ENCODE measurements around the gene LRRC61.

The LRRC61 gene

DNA sequence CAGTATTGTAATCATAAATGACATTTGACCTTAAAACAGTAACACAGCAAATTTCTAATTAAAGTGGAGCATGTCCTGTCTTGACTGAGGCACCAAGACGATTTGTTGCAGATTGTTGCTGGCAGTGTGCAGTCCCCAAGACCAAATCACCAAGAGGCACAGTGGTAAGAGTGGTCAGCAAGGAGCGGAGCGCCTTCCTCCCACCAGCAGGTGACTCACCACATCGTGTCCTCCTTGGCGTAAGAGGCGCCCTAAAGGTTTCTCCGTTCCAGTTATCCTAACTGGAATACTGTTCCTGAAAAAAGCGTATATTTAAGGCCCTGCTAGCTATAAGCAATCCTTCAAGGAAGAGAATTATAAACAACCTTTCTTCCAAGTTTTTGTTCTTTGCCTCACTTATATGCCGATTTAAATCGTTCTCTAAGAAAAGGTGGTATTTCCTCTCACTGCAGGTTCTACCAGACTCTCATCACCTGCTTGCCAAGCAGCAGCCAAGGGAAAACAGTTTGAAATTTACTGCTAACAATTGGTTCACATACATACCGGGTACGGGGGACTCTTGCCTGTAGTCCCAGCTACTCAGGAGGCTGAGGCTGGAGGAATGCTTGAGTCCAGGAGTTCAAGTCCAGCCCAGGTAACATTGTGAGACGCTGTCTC lies 34.7 kb downstream of the LRRC61 start:
- no peak for DNase-seq

DNA sequence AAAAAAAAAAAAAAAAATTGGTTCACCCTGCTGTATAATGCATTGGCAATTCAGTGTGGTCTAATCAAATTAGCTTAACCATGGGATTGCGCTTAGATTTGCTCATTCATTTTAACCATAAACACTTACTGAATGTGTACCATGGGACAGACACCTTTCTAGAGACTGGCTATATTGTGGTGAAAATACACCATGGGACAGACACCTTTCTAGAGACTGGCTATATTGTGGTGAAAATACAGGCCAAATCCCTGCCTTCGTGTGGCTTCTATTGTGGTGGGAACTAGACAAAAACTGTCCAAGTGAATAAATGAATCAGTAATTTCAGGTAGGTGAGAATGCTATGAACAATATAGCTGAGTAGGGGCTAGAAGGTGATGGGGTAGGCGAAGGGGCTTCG lies 35.3 kb downstream of the LRRC61 start:
- DNase-seq = no peak

DNA sequence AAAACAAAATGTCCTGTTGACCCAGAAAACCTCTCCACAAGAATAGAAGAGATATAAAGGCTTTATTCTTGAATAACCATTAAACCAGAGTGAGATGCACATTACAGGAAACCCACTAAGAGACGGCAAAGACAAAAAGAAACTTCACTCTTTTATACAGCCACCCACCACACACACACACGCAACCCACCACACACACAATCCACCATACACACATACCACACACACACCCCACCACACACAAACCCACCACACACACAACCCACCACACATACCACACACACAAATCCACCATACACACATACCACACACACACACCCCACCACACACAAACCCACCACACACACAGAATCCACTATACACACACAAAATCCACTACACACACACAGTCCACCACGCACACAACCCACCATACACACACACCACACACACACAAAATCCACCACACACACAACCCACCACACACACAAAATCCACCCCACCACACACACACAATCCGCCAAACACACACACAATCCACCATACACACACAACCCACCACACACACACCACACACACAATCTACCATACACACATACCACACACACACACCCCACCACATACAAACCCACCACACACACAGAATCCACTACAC lies 36.0 kb downstream of the LRRC61 start:
- no peak for DNase-seq

DNA sequence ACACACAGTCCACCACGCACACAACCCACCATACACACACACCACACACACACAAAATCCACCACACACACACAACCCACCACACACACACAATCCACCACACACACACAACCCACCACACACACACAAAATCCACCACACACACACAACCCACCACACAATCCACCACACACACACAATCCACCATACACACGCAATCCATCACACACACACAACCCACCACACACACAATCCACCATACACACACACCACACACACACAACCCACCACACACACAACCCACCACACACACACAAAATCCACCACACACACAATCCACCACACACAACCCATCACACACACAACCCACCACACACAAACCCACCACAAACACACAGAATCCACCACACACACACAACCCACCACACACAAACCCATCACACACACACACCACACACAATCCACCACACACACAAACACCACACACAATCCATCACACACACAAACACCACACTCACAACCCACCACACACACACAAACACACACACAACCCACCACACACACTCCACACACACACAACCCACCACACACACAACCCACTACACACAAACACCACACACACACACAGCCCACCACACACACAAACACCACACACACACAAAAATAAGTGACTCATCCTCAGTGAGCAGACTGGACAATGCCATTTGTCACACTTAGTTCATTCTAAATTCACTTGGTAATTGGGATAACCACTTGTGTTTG lies 36.6 kb downstream of the LRRC61 start:
- DNase-seq = no peak

DNA sequence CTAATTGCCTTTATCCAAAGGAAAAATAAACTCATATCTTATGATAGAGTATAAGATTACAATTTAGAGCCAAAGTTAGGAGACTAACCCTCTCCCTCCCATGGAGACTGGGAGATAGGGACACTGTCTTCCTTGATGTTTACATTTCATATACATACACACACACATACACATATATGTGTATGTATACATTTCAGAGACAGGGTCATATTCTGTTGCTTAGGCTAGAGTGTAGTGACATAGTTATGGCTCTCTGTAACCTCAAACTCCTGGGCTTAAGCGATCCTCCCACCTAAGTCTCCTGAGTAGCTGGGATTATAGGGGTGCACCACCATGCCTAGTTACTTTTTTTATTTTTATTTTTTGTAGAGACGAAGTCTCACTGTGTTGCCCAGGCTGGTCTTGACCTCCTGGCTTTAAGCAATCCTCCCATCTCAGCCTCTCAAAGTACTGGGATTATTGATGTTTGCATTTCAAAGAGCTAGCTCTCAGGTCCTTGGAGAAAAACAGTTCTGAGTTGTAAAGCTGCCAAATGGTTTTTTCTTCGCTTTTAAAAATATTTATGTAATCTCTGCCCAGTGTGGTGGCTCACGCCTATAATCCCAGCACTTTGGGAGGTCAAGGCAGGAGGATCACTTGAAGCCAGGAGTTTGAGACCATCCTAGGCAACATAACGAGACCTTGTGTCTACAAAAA lies 37.4 kb downstream of the LRRC61 start:
- DNase-seq = no peak

DNA sequence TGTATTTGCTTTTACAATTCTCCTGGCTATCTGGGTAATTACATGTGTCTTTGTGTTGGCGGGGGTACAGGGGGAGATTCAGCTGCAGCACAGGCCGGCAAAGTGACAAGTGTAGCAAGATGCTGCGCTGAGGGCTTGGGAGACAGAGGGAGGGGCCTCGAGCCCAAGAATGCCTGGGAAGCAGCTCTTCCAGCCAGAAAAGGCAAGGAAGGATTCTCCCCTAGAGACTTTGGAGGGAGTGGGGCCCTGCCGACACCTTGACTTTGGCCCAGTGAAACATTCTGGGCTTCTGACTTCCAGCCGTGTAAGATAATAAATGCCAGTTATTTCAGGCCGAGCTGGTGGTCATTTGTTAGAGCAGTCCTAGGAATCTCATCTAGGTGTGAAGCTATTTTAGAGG lies 38.2 kb downstream of the LRRC61 start:
- DNase-seq = no peak

DNA sequence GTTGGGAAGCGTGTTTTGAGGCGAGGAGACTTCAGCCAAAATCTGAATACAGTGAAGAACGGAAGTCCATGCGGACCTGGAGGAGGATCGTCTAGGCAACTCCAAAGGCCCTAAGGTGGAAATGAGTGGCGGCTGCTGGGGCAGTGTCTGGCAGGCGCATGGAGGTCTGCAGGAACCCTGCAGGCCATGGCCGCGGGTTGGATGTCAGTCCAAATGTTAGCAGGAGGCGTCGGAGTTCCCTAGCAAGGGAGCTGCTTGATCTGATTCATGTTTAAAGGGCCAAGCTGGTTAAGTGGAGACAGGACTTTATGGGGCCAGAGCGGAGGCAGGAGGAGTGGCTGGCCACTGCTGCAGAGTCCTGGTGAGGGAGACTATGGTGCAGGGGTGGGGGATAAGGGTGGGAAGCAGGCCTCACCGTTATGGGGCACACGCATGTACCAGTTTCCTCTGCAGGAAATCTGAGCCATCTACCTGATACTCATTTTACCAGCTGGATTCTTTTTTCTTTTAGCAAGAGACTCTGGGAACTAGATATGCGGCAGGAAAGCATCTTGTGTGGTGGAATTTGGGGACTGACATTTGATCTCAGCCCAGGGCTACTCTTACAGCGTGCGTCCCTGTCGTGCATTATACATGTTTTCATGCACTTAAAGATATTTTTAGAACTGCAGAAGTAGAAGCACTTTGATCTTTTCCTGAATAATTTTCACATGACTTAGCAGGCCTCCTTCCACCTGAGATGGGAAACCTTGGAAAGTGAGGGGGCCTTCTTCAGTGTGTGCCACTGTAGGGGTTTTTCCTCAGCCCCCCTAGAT lies 38.9 kb downstream of the LRRC61 start:
- no peak for DNase-seq

DNA sequence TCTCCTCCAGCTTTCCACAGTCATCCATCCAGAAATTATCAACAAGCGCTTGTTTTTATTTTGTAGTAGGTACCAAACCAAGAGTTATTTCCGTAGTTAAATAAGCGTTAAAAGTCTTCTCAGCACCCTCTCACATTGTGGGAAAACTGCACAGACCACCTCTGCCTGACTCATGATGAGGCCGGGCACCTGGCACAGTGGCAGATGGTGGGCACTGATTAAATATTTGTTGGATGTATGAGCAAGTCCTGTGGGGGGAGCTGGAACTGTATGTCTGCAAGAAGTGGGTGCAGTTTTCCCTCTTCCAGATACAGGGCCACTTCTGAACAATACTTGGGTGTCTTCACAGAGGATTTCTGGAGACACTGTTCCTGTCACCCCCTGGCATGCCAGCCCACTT lies 40.2 kb downstream of the LRRC61 start:
- DNase-seq = no peak

DNA sequence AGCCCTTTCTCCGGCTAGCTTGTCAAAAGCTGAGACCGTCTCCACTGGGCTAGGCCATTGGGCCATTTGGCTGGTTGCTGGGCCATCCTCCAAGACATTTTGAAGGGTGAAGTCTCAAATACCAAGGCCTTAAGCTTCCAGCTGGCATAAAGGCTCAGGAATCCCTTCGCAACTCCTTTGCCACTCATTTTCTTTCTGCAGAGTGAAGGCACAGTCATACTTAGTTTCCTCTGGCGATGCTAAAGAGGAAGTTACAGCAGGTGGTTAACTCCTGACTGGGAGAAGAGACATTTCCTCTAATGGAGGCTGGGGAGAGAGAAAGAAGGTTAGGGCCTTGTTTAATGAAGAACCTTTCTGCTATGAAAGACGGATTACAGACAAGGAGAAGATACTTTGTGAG lies 40.7 kb downstream of the LRRC61 start:
- DNase-seq = no peak

DNA sequence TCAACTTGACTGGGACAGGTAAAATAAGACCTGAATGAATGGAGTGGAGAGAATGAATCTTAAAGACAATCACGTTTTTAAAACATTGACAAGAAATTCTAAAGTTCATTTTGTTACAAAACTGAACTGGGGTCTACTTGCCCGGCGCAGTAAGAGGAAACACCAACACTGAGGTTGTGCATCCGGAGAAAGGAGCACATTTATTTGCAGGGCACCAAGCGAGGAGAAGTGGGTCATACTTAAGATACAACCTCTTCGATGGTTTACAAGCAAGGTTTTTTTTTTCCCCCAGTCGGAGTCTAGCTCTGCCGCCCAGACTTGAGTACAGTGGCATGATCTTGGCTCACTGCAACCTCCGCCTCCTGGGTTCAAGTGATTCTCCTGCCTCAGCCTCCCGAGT lies 42.0 kb downstream of the LRRC61 start:
- no peak for DNase-seq

DNA sequence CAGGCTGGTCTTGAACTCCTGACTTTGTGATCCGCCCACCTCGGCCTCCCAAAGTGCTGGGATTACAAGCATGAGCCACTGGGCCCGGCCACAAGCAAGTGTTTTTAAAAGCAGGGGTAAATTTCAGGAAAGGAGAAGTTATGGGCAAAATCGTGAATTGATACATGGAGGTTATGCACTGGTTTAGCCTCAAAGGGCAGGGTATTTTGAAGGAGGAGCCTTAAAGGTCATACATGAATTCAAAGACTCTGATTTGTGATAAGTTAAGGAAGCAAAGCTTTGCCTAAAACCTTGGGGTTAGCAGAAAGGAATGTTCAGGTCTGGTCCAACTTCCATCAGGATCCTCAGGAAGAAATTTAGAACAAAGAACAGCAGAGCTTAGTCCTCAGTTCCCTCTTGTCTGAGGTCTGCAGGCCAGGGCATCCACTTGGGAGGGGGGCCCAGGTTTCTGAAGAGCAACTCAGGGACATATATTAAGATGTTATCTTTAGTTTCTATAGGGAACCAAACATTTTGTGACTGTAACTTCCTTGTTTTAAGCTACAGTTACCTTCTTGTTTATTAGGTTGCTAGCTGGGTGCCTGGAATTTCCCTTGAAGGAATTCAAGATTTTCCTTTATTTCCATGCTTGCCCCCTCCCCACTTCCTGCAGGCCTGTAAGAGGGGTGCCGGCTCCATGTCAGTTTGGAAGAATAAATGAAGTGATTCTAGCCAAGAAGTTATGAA lies 42.7 kb downstream of the LRRC61 start:
- no peak for DNase-seq

DNA sequence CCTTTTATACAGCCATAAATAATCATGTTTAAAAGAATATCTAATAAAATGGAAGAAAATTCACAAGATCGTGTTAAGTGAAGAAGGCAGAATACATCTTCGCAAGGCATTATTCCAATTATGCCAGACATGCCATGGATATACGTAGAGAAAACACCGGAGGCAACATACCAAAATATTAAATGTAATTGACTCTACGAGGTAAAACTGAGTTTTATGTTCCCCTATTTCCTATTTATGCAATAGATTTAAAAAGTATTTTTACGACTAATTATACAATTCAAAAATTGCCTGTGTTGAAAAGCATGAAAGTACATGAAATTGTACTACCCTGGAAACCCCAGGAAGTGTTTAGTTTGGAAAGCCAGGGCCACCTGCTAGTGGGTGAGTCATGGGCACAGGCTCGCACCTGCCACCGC lies 44.5 kb downstream of the LRRC61 start:
- DNase-seq = no peak

DNA sequence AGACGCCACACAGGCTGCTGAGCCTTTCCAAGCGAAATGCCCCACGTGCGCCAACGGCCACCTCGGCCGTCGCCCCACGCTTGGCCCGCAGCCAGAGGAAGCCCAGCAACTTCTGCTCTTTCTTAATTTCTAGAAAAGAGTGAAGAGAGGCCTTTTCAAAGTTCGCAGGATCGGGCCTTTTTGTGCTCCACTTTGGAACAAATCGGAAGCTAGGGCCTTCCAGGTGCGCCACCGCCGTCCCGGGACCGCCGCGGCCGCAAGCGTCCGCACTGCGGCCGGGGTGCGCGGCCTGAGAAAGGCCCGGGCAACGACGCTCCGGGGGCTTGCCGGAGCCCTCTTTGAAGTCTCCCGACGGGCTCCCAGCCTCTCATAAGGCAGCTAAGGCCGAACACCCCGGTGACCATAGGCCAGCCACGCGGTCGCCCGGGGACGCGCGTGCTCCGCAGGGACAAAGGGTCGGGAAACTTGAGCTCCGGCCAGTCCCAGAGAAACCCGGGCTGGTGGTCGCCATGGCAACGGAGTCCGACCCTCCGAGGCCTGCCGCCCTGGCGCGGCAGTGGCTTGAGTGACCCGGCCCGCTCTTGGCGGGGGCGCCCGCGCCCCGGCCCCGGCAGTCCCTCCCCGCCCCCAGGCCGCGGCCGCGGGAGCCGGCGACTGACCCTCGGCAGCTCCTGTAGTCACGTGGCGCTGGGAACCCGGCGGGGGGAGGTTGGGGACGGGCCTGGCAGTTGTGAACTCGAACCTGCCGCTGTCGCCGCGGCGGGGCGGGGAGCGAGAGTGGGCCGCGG lies 45.1 kb downstream of the LRRC61 start, which contains the start of gene REPIN1:
Gene REPIN1 (plus strand): TSS at position 727 of the 788 bp plus-strand sequence. CDS start 890 bp downstream, outside the sequence.
- DNase-seq = peak; percentile 46

DNA sequence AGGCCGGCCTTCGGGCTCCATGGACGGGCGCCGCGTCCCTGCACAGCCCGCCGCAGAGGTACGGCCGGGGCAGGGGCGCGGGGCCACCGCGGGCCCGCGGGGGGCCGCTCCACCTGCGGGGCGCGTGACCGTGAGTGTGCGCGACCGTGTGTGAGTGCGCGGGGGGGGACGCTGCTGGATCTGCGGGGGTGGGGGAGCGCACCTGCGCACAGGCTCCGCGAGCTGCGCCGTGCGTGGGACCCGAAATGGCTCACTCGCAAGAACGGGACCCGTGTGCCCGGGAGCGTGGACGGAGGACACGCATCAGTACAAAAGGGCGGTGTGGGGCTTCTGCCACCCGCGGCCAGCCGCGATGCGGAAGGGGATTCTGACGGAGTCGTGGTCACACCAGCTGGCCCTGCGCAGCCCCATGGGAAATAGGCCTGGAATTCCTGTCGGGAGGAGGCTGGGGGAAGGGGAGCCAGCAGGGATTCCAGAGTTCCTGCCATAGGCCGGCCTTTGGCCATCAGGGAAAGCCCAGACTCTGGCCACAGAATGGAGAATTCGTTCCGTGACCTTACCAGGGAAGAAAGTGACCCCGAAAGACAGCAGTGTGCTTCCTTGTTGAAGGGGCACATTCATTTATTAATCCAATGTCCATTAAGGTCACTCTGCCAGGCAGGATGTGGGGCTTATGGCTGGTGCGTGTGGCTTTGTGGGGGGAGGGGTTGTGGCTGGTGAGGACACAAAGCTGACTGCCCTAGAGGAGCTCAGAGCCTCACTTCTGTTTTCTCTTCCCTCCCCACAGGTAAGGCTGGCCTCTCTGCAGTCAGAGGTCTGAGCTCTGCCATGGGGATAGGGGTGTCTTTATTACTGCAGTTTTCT lies 46.0 kb downstream of the LRRC61 start:
- DNase-seq = peak; percentile 64

DNA sequence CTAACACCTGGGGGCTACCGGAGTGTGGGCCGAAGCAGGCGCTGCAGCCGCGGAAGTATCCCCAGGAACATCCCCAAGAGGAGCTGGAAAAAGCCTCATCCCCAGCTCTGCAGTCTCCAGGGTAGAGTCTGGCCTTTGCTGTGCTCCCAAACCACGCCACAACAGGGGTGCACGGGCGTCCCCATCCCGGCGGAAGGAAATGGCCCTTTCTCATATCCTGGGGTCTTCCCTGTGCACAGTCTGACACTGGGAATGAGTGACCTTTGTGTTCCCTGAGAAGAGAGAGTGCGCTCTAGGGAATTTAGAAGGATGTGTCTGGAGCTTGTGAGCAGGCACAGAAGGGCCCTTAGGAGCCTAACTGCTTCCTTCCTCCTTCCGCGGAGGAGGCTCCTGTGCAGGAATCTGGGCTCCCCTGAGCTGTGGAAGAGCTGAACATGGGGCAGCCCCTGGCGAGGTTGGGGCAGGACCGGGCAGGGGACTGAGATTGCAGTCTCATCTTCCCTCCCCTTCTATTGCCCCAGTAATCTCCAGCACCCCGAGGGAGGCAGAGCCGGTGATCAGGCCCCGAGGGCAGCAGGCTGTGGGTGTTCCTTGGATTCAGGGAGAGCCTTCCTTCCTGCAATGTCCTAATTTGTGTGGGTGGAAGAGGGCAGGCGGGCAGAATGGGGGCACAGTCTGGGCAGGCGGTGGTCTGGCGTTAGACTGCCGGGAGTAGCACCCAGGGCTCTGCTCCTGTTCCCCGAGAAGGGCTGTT lies 46.8 kb downstream of the LRRC61 start:
- no peak for DNase-seq

DNA sequence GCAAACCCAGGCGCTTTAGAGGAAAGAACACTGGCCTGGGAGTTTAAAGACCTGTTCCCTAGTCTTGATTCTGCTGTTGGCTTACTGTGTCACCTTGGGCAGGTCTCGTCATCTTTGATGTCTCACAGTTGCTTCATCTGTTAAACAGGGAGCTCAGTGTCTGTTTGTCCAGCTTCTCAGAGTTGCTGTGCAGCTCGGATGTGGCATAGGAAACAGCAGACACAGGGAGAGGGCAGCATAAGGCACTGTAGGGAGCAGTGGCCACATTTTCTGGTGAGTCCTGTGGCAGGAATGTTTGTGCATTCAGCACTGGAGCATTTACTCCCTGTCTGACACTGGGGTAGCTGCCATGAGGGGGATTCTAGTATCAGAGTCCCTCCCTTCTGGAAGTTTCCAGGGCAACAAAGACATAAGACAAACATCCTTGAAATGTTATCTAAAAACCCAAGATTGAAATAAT lies 47.5 kb downstream of the LRRC61 start:
- peak; percentile 48 for DNase-seq

DNA sequence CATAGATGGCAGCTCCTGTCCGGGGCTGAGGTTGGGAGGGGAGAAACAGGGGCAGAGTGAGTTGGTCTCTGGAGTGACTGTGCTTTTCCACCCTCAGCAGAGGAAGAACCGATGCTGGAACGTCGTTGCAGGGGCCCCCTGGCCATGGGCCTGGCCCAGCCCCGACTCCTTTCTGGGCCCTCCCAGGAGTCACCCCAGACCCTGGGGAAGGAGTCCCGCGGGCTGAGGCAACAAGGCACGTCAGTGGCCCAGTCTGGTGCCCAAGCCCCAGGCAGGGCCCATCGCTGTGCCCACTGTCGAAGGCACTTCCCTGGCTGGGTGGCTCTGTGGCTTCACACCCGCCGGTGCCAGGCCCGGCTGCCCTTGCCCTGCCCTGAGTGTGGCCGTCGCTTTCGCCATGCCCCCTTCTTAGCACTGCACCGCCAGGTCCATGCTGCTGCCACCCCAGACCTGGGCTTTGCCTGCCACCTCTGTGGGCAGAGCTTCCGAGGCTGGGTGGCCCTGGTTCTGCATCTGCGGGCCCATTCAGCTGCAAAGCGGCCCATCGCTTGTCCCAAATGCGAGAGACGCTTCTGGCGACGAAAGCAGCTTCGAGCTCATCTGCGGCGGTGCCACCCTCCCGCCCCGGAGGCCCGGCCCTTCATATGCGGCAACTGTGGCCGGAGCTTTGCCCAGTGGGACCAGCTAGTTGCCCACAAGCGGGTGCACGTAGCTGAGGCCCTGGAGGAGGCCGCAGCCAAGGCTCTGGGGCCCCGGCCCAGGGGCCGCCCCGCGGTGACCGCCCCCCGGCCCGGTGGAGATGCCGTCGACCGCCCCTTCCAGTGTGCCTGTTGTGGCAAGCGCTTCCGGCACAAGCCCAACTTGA lies 48.2 kb downstream of the LRRC61 start:
- no peak for DNase-seq

DNA sequence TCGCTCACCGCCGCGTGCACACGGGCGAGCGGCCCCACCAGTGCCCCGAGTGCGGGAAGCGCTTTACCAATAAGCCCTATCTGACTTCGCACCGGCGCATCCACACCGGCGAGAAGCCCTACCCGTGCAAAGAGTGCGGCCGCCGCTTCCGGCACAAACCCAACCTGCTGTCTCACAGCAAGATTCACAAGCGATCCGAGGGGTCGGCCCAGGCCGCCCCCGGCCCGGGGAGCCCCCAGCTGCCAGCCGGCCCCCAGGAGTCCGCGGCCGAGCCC lies 48.8 kb downstream of the LRRC61 start:
- no peak for DNase-seq
